Fibroblast of the aortic adventitia (primary cell): ENCODE measurements around the gene PRKCB. TPM values are rescaled to one million over a fixed set of nuclear protein-coding genes. Genes with fewer than 3 reads are reported as not detected.

Source experiments
- DNase-seq: peaks from one replicate; pipeline ENCODE4 v3.0.0-alpha.2; 2010; ENCODE audit warnings: low read depth
- H3K4me3 ChIP-seq: 2 replicates; pipeline ENCODE4 v1.5.1; 2011; ENCODE audit warnings: low read depth, mild to moderate bottlenecking, control low read depth, low read length, moderate library complexity
- CTCF ChIP-seq: IDR thresholded peaks from 2 replicates; pipeline ENCODE4 v1.5.1; 2011; ENCODE audit warnings: mild to moderate bottlenecking, low read length, control low read depth, inconsistent platforms; ENCODE audit not compliant: insufficient read depth
- total RNA-seq: library from RNA; depleted of rRNA; stranded (reverse); fragments of >200 nt; gene quantifications from 2 replicates; pipeline ENCODE4 v1.2.3, GENCODE V29; 2012; ENCODE audit warnings: low replicate concordance

Gene PRKCB
- total RNA-seq, 1 donor, result not detected

GRCh38 chr16:24168856-24169255, 333.1 kb downstream of the PRKCB start:
- DNase-seq, result no peak
- no peak for TF ChIP-seq CTCF
- H3K4me3 ChIP-seq, result no peak overlapping the region

GRCh38 chr16:24170407-24170806, 334.6 kb downstream of the PRKCB start:
- no peak for TF ChIP-seq CTCF
- H3K4me3 ChIP-seq, result no peak overlapping the region
- DNase-seq, result no peak

DNA sequence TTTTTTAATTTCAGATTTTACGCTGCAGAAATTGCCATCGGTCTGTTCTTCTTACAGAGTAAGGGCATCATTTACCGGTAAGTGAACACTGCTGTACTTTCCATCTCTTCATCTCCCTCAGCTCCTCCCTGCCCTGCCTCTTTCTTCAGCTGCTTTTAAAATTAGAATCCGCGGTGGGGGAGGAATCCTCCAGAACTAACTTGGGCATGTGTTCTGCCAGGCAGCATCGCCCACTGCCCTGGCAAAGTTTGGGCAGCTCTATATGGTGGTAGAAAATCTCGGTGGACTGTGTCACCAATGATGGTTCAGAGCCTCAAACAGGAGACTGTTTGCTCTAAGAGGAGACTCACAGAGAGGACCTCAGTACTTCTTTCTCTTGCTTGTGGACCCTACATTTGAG, 338.7 kb downstream of the PRKCB start:
- no peak for DNase-seq
- TF ChIP-seq CTCF, result no peak
- H3K4me3 ChIP-seq, result no peak overlapping the region

DNA sequence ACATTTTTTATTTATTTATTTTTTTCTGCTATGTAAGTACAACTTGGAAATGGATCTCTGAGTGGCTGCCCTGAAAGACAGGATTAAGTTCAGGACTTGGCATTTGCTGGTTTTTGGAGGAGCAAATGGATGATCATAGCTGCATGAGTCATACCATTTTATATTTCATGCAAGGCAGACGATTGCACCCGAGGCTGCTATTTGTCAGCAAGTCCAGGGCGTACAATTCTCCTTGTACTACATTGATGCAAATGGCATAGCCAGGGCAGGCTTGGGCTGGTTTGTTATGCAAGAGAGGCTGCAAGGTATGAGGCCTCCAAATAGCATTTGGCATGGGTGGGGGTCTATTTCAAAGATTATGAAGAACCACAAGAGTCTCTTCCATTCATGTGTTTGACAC, 339.2 kb downstream of the PRKCB start:
- no peak for TF ChIP-seq CTCF
- no peak for DNase-seq
- H3K4me3 ChIP-seq, result no peak overlapping the region

DNA sequence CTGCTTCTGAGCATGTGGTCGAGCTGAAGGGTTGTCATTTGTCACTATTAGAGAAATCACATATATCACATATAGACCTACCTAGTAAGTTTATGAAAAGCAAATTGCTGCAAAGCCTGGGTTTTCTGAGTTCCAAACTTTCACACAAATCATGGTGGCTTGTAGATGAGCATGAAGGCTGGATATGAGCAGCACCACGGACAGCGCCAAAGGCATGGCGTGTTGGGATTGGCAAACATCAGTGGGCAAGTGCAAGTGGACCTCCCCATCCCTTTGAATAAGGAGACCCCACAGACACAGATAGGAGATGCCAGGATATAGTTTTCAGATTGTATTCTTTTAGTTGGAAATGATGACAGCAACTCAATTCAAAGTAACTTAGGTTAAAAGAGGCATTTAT, 342.7 kb downstream of the PRKCB start:
- no peak for TF ChIP-seq CTCF
- no peak for DNase-seq
- no peak overlapping the region for H3K4me3 ChIP-seq

- DNase-seq, result no peak
- TF ChIP-seq CTCF, result no peak
- no peak overlapping the region for H3K4me3 ChIP-seq
Observed at GRCh38 chr16:24180451-24180850, 344.7 kb downstream of the PRKCB start.

- TF ChIP-seq CTCF, result no peak
- no peak overlapping the region for H3K4me3 ChIP-seq
- DNase-seq, result no peak
Observed at GRCh38 chr16:24188021-24188542, 352.3 kb downstream of the PRKCB start.
